TTC549 (cell line): Measurements from ENCODE around the gene GRAMD1C.

Experiments used
- FAIRE-seq: peaks from 2 replicates; lab custom pipeline; 2012; peaks lifted over from hg19 to GRCh38; lab: Jason Lieb, UNC

GRAMD1C gene

DNA sequence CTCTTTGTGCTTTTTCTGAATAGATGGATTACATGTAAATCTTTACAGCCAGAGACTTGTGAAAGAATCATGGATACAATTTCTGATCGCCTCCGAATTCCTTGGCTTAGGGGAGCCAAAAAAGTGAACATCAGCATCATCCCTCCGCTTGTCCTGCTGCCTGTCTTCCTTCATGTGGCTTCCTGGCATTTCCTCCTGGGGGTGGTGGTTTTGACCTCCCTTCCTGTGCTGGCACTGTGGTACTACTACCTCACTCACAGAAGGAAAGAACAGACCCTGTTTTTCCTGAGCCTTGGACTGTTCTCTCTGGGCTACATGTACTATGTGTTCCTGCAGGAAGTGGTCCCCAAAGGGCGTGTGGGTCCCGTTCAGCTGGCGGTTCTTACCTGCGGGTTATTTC, 115.1 kb downstream of the GRAMD1C start:
- FAIRE-seq = no peak

- no peak for FAIRE-seq
Measured at GRCh38 chr3:113954091-113954685, 115.6 kb downstream of the GRAMD1C start.

DNA sequence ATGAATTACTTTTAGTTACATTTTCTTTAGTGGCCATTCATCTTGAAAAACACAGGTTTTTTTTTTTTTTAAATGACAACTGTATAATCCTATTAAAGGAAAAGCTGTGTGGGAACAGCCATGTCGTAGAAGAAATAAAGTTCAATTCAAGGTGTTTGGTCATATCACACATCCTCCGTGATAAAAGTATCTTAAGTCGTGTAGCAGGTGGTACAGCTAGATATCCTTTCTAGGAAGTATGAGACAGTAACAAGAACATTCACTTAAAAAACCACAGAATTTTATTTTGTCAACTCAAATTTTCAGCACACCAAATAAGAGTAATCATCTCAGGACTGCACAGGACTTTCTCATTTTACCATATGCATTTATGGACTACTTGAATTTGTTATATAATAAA, 125.3 kb downstream of the GRAMD1C start:
- no peak for FAIRE-seq

DNA sequence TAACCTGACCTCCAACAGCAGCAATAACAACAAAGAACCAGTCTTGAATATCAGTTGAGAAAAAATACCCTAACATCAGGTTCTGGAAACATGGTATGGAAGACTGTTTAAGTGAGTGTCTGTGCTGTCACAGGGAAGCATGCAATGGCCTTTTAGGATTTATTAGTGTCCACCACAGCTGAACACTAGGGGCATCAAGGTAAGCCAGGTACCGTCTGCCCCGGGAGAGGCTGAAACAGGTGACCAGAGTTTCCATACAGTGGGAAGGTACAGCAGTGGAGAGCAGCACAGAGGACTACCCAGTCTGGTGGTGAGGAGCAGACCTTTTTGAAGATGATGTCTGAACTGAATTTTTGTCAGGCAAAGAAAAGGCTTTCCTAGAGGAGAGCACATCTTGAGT, 127.6 kb downstream of the GRAMD1C start:
- FAIRE-seq = no peak

DNA sequence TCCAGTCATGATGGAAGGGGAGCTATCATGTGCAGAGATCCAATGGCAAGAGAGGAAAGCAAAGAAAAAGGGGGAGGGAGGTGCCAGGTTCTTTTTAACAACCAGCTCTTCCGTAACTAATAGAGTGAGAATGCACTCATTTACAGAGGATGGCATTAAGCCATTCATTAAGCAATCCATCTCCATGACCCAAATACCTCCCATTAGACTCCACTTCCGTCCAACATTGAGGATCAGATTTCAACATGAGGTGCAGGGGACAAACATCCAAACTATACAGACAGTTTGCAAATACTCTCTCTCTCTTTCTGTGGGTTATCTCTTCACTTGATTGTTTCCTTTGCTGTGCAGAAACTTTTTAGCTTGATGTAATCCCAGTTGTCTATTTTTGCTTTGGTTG, 130.4 kb downstream of the GRAMD1C start:
- FAIRE-seq = no peak

DNA sequence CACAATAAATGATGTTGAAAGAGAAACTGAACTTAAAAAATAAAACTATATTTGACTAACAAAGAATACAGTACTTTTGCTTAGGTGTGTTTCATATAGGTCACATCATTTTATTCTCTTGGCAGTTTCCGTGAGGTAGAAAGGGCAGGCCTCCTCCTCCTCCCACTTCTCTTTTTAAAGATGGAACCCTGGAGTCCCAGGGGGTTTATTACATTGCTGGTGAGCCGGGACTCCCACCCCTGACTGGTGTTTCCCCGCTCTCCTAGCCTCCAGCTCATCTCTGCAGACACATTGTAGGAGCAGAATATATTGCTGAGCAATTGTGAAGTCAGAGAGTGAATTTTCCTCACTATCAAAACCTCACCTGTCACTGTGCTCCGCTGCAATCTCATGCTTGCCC, 139.2 kb downstream of the GRAMD1C start:
- FAIRE-seq = no peak

- FAIRE-seq = no peak
Measured at GRCh38 chr3:113979916-113980315, 141.3 kb downstream of the GRAMD1C start.

DNA sequence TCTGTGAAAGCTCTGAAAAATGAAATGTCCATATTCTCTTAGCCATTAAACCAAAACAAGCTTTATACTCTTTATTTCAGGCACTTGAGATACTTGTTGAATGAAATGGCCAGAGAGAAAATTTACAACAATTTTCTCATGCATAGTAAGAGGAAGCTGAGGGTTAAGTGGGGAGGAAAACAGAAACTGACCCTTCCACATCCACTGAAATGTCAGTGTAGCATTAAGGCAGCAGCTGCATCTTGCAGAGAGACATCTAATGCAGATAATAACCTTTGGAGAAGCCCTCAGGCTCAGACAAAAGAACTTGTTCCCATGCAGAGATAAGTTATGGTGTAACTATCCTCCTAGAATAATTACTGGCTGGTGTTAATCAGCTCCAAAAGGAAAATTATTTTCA, 143.2 kb downstream of the GRAMD1C start:
- FAIRE-seq = no peak

DNA sequence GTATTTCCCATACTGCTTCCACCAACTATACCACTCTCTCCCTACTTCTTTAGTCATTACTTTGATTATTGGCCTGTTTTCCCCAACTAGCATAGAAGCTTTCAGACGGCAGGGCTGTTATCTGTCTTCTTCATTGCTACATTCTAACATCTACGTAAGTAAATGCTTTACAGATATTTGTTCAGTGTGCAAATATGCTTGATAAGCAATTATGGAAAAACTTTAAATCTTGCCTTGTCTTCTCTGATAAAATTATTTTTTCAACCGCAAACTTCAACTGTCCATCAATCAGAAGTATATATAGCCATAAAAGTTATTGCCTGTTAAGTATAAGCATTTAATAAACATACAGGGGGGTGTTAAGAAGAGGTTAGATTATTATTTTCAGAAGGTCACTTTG, 145.0 kb downstream of the GRAMD1C start:
- FAIRE-seq = no peak

DNA sequence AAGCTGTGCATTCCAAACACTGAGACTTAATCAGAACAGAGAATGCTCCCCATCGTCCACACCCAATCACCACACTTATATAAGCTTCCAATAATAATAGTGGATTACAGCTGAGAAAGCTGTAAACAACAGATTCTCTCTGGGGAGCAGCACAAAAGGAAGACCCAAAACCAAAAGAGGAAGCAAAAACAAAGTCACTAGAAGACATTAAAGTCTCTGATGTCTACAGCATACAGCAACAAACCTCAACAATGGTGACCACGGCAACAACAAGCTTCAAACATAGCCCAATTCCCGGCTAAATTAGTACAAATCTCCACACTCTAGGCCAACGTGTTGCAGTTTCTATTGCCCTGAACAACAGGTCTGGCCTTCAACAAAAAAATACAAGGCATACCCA, 147.0 kb downstream of the GRAMD1C start:
- FAIRE-seq = no peak
